Measurements from ENCODE around the gene DNTT.

DNA sequence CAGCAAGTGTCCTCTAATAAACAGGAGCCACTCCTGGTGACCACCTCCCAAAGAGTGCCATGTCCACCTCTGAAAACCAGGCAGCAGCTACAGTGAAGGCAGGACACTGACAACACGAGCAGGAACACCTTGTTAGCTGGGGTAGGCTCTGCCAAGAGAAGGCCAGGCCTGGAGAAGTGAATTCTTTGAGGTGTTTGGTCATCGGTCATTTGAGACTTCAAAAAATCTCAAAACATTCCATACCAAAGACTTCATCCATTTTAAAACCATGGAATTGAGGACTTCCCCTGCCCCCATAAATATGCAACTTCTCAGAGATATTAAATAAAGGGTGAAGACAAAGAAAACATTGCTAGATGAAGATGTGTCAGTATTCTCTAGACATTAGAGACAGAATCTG is 82.9 kb downstream of the DNTT start:
- TF ChIP-seq, protein P1, sequence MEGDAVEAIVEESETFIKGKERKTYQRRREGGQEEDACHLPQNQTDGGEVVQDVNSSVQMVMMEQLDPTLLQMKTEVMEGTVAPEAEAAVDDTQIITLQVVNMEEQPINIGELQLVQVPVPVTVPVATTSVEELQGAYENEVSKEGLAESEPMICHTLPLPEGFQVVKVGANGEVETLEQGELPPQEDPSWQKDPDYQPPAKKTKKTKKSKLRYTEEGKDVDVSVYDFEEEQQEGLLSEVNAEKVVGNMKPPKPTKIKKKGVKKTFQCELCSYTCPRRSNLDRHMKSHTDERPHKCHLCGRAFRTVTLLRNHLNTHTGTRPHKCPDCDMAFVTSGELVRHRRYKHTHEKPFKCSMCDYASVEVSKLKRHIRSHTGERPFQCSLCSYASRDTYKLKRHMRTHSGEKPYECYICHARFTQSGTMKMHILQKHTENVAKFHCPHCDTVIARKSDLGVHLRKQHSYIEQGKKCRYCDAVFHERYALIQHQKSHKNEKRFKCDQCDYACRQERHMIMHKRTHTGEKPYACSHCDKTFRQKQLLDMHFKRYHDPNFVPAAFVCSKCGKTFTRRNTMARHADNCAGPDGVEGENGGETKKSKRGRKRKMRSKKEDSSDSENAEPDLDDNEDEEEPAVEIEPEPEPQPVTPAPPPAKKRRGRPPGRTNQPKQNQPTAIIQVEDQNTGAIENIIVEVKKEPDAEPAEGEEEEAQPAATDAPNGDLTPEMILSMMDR (IDR thresholded peaks at IDR 0.05) = no peak
- no peak for TF ChIP-seq EZH2 (IDR thresholded peaks at IDR 0.05)
